Ishikawa (cell line): ENCODE results near the gene ARFGEF3.
A peak's percentile ranks its signal among the peaks of the same experiment; 100 is the strongest.

ENCODE experiments used
- CREB1 ChIP-seq: IDR thresholded peaks from 2 replicates; pipeline ENCODE4 v1.6.1; 2012; ENCODE audit warnings: low read depth
- EGR1 ChIP-seq: IDR thresholded peaks from 2 replicates; pipeline ENCODE4 v1.6.1; 2012
- REST ChIP-seq: IDR thresholded peaks from 2 replicates; pipeline ENCODE4 v1.6.1; 2012; ENCODE audit warnings: low read depth, mild to moderate bottlenecking
- USF1 ChIP-seq: IDR thresholded peaks from 2 replicates; pipeline ENCODE4 v1.6.1; 2012
- YY1 ChIP-seq: IDR thresholded peaks from 2 replicates; pipeline ENCODE4 v1.6.1; 2012; ENCODE audit warnings: low read depth

- TF ChIP-seq REST = no peak
- TF ChIP-seq YY1 = peak; percentile 55; the same call in 1 of the 2 replicates
- TF ChIP-seq USF1 = no peak
- no peak for TF ChIP-seq EGR1
- TF ChIP-seq CREB1 = no peak
Measured at GRCh38 chr6:138115877-138116660, 45.7 kb upstream of the ARFGEF3 start.
